Measurements from ENCODE around the gene TPR.

TPR gene

DNA sequence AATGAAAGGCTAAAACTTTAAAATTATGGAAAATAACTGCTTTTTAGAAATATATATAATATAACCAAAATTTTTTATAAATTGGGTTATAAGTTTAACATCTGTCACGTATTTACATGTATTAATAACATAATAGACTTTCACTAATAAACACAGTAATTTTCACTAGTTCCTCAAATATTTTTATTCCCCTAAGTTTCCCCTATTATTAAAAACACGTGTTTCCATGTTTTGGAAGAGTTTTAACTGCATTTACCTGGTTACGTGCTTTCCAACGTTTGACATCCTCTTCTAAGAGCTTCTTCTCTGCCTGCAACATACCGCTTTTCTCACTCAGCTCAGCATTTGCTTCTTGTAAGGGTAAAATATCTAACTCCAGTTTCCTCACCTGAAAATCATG, 34.3 kb downstream of the TPR start:
- no peak for DNase-seq
- in situ Hi-C loops (cut with HindIII; ENCODE audit: low pct_ligation_motif_present, low pct_unique_long_range_greater_than_20kb, low sequenced_read_pairs): no loop called here

GRCh38 chr1:186337554-186337953, 37.5 kb downstream of the TPR start:
- in situ Hi-C loops (cut with HindIII; ENCODE audit: low pct_ligation_motif_present, low pct_unique_long_range_greater_than_20kb, low sequenced_read_pairs): no loop called here
- DNase-seq: no peak

DNA sequence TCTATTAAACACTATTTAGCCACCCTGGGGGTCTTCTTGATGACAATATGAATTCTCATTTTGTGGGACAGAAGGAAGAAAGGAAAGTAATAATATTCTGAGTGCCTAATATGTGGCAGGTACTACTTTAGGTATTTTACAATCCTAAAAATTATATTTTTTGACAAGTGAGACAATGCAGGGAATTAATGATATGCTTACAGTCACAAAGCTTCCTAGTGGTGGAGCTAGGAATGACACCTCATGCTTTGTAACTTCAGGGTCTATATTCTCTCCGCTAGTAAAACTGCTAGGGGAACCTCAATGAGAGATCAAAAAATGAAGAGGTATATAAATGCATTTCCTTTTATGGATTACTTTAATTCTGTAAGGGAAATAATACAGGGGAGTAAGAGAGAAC, 44.3 kb downstream of the TPR start:
- peak; percentile 25 for DNase-seq

DNA sequence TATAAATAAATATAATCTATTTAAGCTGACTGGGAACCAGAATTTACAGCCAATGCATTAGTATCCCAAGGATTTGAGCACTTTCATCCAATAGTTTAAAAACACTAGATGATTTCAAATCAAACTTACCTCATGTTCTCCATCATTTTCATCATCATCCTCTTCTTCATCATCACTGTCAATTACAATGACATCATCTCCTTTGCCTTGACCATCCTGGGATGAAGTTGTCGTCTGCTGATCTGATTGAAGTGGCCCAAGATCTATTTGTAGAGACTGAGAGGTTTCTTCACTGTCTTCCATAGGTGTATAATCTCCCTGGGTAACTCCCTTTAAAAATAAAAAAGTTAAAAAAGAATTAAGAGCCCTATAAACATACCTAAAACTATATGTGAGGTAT, 47.7 kb downstream of the TPR start:
- in situ Hi-C loops (cut with HindIII; ENCODE audit: low pct_ligation_motif_present, low pct_unique_long_range_greater_than_20kb, low sequenced_read_pairs): no loop called here
- no peak for DNase-seq

More for the DNA sequence above, 44.3 kb downstream of the TPR start:
- in situ Hi-C loops (cut with HindIII; ENCODE audit: low pct_ligation_motif_present, low pct_unique_long_range_greater_than_20kb, low sequenced_read_pairs): no loop called here

GRCh38 chr1:186326009-186326408, 49.0 kb downstream of the TPR start:
- in situ Hi-C loops (cut with HindIII; ENCODE audit: low pct_ligation_motif_present, low pct_unique_long_range_greater_than_20kb, low sequenced_read_pairs): no loop called here
- no peak for DNase-seq

DNA sequence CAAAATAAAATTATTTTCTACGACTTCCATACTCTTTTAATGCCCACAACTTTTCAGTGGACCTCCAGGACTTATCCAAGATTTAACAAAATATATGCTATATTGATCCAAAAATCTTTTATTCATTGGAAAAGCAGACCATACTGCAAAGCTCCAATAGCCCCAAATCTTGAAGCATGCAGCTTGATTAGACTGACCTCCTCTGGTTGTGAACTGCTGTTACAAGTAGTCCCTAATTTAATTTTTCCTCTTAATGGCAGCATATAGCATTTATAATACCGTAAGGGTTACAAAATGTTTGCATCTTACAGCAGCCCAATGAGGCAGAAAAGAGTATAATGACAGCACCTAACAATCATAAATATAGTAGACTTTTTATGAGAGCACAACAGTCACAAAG, 49.8 kb downstream of the TPR start:
- in situ Hi-C loops (cut with HindIII; ENCODE audit: low pct_ligation_motif_present, low pct_unique_long_range_greater_than_20kb, low sequenced_read_pairs): no loop called here

DNA sequence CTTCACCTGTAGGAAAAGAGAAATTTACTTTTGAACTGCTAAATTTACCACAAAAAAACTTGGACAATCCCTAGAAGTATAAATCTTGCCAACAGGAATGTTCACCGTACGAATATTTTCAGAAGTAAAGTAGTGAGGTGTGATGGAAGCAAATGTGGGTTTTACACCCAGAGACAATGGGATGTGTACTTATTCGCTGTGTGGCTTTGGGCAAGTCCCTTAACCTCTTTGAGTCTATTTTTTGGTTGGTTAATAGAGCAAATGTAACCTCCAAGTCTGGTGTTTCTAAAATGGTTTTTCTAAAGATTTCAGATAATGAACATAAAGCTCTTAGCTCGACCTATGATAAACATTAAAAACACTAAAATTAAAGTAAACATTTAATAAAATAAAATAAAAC, 51.2 kb downstream of the TPR start:
- in situ Hi-C loops (cut with HindIII; ENCODE audit: low pct_ligation_motif_present, low pct_unique_long_range_greater_than_20kb, low sequenced_read_pairs): no loop called here
- DNase-seq: no peak

More for the DNA sequence above, 49.8 kb downstream of the TPR start:
- peak; percentile 35 for DNase-seq

- DNase-seq: no peak
- in situ Hi-C loops (cut with HindIII; ENCODE audit: low pct_ligation_motif_present, low pct_unique_long_range_greater_than_20kb, low sequenced_read_pairs): no loop called here
These were observed 59.5 kb downstream of the TPR start for GRCh38 chr1:186315570-186315969.

GRCh38 chr1:186311375-186312051, 63.5 kb downstream of the TPR start:
- DNase-seq: no peak
- in situ Hi-C loops (cut with HindIII; ENCODE audit: low pct_ligation_motif_present, low pct_unique_long_range_greater_than_20kb, low sequenced_read_pairs): no loop called here

- no peak for DNase-seq
- in situ Hi-C loops (cut with HindIII; ENCODE audit: low pct_ligation_motif_present, low pct_unique_long_range_greater_than_20kb, low sequenced_read_pairs): no loop called here
These were observed 64.7 kb downstream of the TPR start for GRCh38 chr1:186310307-186310706.

DNA sequence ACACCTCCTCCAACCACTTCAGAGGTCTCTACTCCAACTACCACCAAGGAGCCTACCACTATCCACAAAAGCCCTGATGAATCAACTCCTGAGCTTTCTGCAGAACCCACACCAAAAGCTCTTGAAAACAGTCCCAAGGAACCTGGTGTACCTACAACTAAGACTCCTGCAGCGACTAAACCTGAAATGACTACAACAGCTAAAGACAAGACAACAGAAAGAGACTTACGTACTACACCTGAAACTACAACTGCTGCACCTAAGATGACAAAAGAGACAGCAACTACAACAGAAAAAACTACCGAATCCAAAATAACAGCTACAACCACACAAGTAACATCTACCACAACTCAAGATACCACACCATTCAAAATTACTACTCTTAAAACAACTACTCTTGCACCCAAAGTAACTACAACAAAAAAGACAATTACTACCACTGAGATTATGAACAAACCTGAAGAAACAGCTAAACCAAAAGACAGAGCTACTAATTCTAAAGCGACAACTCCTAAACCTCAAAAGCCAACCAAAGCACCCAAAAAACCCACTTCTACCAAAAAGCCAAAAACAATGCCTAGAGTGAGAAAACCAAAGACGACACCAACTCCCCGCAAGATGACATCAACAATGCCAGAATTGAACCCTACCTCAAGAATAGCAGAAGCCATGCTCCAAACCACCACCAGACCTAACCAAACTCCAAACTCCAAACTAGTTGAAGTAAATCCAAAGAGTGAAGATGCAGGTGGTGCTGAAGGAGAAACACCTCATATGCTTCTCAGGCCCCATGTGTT, 66.6 kb downstream of the TPR start:
- no peak for DNase-seq
- in situ Hi-C loops (cut with HindIII; ENCODE audit: low pct_ligation_motif_present, low pct_unique_long_range_greater_than_20kb, low sequenced_read_pairs): no loop called here

- DNase-seq: no peak
- in situ Hi-C loops (cut with HindIII; ENCODE audit: low pct_ligation_motif_present, low pct_unique_long_range_greater_than_20kb, low sequenced_read_pairs): no loop called here
These were observed 67.6 kb downstream of the TPR start for GRCh38 chr1:186307445-186307844.

DNA sequence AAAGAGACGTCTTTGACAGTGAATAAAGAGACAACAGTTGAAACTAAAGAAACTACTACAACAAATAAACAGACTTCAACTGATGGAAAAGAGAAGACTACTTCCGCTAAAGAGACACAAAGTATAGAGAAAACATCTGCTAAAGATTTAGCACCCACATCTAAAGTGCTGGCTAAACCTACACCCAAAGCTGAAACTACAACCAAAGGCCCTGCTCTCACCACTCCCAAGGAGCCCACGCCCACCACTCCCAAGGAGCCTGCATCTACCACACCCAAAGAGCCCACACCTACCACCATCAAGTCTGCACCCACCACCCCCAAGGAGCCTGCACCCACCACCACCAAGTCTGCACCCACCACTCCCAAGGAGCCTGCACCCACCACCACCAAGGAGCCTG, 68.5 kb downstream of the TPR start:
- in situ Hi-C loops (cut with HindIII; ENCODE audit: low pct_ligation_motif_present, low pct_unique_long_range_greater_than_20kb, low sequenced_read_pairs): no loop called here
- no peak for DNase-seq

- DNase-seq: peak; percentile 53
- in situ Hi-C loops (cut with HindIII; ENCODE audit: low pct_ligation_motif_present, low pct_unique_long_range_greater_than_20kb, low sequenced_read_pairs): no loop called here
These were observed 69.8 kb downstream of the TPR start for GRCh38 chr1:186304982-186305949.

- in situ Hi-C loops (cut with HindIII; ENCODE audit: low pct_ligation_motif_present, low pct_unique_long_range_greater_than_20kb, low sequenced_read_pairs): no loop called here
These were observed 71.1 kb downstream of the TPR start for GRCh38 chr1:186303911-186304310.

DNA sequence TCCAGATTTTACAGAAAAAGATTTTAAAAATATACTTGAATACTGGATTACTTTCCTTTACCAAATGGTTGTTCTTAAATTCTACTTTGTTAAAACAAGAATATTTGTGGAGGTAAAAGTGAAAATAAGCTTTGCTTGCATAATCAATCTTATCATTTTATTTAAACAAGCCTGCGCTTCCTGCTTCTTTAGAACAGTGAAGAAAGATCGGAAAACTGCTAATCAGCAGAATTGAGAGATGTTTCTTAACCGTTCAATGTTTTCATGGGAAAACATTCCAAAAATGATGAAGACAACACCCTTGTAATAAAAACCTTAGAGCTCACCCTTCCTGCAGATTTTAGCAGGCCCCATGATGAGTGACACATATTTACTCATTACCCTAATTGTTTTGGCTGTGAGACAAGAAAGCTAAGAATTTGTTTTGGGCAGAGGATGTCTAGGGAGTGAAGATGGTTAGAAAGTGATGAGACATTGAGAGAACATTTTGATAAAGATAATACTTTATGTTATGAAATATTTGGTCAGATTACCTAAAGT, 72.6 kb downstream of the TPR start:
- no peak for DNase-seq
- in situ Hi-C loops (cut with HindIII; ENCODE audit: low pct_ligation_motif_present, low pct_unique_long_range_greater_than_20kb, low sequenced_read_pairs): no loop called here

More at GRCh38 chr1:186303911-186304310, 71.1 kb downstream of the TPR start:
- DNase-seq: no peak

- no peak for DNase-seq
- in situ Hi-C loops (cut with HindIII; ENCODE audit: low pct_ligation_motif_present, low pct_unique_long_range_greater_than_20kb, low sequenced_read_pairs): no loop called here
These were observed 73.6 kb downstream of the TPR start for GRCh38 chr1:186301448-186301847.

GRCh38 chr1:186300056-186300455, 75.0 kb downstream of the TPR start:
- no peak for DNase-seq
- in situ Hi-C loops (cut with HindIII; ENCODE audit: low pct_ligation_motif_present, low pct_unique_long_range_greater_than_20kb, low sequenced_read_pairs): no loop called here

GRCh38 chr1:186299570-186299969, 75.5 kb downstream of the TPR start:
- no peak for DNase-seq
- in situ Hi-C loops (cut with HindIII; ENCODE audit: low pct_ligation_motif_present, low pct_unique_long_range_greater_than_20kb, low sequenced_read_pairs): no loop called here

All from ACHN (cell line).